Kidney (tissue), 14 donors: Measurements from ENCODE around the gene USP49. TPM values are rescaled to one million over a fixed set of nuclear protein-coding genes. Genes with fewer than 3 reads are reported as not detected.

Experiments used
- DNase-seq, 5 donors: peaks; one replicate each; pipeline ENCODE4 v3.0.0-alpha.2; 2013 to 2020
- FAIRE-seq: peaks from 2 replicates; lab custom pipeline; 2012; peaks lifted over from hg19 to GRCh38; lab: Jason Lieb, UNC
- H3K27ac ChIP-seq, 2 donors: one replicate each; pipeline ENCODE4 v1.7.0; 2013; ENCODE audit warnings: low read depth in 2 of 2, low read length in 2 of 2, inconsistent platforms in 1 of 2
- H3K27me3 ChIP-seq: one replicate; pipeline ENCODE4 v1.7.1; 2013; ENCODE audit warnings: low read length, inconsistent platforms; ENCODE audit not compliant: control insufficient read depth, insufficient read depth
- H3K36me3 ChIP-seq, 3 donors: one replicate each; pipeline versions ENCODE4 v1.7.0 to v1.7.1; 2013; ENCODE audit warnings: low read length in 3 of 3, control low read depth in 1 of 3, inconsistent platforms in 1 of 3; ENCODE audit not compliant: insufficient read depth in 3 of 3, control insufficient read depth in 2 of 3
- H3K4me1 ChIP-seq, 3 donors: one replicate each; pipeline versions ENCODE4 v1.7.0 to v1.7.1; 2013; ENCODE audit warnings: low read length in 3 of 3, inconsistent platforms in 1 of 3, low read depth in 1 of 3; ENCODE audit not compliant: control insufficient read depth in 2 of 3, insufficient read depth in 2 of 3
- H3K4me3 ChIP-seq, 3 donors: one replicate each; pipeline versions ENCODE4 v1.7.0 to v1.8.1; 2013; ENCODE audit warnings: low read length in 3 of 3, control low read depth in 1 of 3, inconsistent platforms in 1 of 3
- H3K9ac ChIP-seq, 3 donors: one replicate each; pipeline versions ENCODE4 v1.7.0 to v1.7.1; 2013; ENCODE audit warnings: low read length in 3 of 3, control low read depth in 1 of 3, inconsistent platforms in 1 of 3
- H3K9me3 ChIP-seq, 3 donors: one replicate each; pipeline versions ENCODE4 v1.7.0 to v1.7.1; 2013; ENCODE audit warnings: low read length in 3 of 3, control low read depth in 1 of 3, inconsistent platforms in 1 of 3; ENCODE audit not compliant: control insufficient read depth in 2 of 3, insufficient read depth in 1 of 3
- CTCF ChIP-seq: IDR thresholded peaks from 3 replicates; pipeline ENCODE4 v1.5.1; 2012; ENCODE audit warnings: mild to moderate bottlenecking, moderate library complexity, borderline replicate concordance; ENCODE audit not compliant: insufficient read depth; ENCODE audit errors: extremely low read depth
- intact Hi-C: fragments of 100-400 bp; cut with DNase I; formaldehyde crosslinking; loops from one replicate; pipeline ENCODE4 v1.11.1; 2022
- polyA plus RNA-seq: library from polyadenylated mRNA; stranded (reverse); fragments of 350-450 nt; fragmentation: Illumina TruSeq; extraction: RNeasy Lipid Tissue Mini Kit (QIAGEN cat#74804); gene quantifications from one replicate; pipeline ENCODE4 v1.2.3, GENCODE V29; 2014; ENCODE audit warnings: low read depth, low replicate concordance; ENCODE audit not compliant: insufficient read depth
- total RNA-seq: library from RNA; stranded (reverse); fragmentation: NEBNext Ultra II Directional; extraction: Animal tissue kit (Norgen Biotek cat#: 25700); gene quantifications from one replicate; pipeline ENCODE4 v1.2.1, GENCODE V29; 2021
- donor health status: control.
- donor health status: control.
- donor health status: control.
- donor health status: control.
- donor health status: control.
- donor health status: DM: yes; HTN: yes; CAD: no.
- donor health status: Normal renal cell carcinoma (clear cell type).

Gene USP49
- total and polyA plus RNA-seq, 2 donors from 2014 or later: 1.1 to 3.4 TPM

DNA sequence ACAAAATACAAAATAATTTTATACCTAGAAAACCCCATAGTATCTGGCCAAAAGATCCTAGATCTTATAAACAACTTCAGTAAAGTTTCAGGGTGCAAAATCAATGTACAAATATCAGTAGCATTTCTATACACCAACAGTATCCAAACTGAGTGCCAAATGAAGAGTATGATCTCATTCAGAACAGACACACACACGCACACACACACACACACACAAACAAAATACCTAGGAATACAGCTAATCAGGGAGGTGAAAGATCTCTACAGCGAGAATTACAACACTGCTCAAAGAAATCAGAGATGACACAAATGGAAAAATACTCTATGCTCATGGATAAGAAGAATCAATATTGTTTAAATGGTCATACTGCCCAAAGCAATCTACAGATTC is 58.5 kb downstream of the USP49 start:
- Histone ChIP-seq H3K27me3 (no peaks in the 10 kb centered on the region), H3K27ac (no peak overlapping the region), H3K9me3 (no peaks in the 10 kb centered on the region), H3K4me1 (no peaks in the 10 kb centered on the region), H3K9ac (no peak overlapping the region), H3K36me3 (no peaks in the 10 kb centered on the region), H3K4me3 (no peak overlapping the region)
- intact Hi-C loops: no loop called here
- TF ChIP-seq CTCF: no peak
- DNase-seq (no peak), FAIRE-seq (no peak)

DNA sequence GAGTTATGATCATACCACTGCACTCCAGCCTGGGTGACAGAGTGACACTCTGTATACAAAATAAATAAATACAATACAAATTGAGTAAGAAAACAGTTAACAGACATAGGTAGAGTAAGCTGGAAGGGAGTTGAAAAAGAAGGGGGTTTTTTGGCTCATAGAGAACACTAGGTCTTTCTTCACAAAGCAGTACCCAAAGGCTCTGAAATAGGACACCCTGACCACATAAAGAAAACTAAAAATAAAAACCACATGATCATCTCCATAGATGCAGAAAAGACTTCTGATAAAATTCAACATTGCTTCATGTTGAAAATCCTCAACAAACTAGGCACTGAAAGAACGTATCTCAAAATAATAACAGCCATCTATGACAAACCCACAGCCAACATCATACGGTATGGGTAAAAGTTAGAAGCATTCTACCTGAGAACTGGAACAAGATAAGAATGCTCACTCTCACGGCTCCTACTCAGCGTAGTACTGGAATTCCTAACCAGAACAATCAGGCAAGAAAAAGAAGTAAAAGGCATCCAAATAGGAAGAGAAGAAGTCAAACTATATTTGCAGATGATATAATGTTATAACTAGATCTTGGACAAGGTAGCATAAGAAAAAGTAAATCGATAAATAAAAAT is 59.0 kb downstream of the USP49 start:
- no peak for DNase-seq
- H3K9ac ChIP-seq: no peak overlapping the region

GRCh38 chr6:41832263-41832662 is 62.9 kb downstream of the USP49 start:
- Histone ChIP-seq H3K9ac (no peak overlapping the region), H3K36me3 (no peaks in the 10 kb centered on the region), H3K4me1 (no peaks in the 10 kb centered on the region), H3K27ac (no peak overlapping the region), H3K4me3 (no peak overlapping the region), H3K27me3 (no peaks in the 10 kb centered on the region), H3K9me3 (no peaks in the 10 kb centered on the region)
- DNase-seq: no peak
- no peak for FAIRE-seq
- intact Hi-C loops: no loop called here
- no peak for TF ChIP-seq CTCF

More for the DNA sequence above, 59.0 kb downstream of the USP49 start:
- no peak overlapping the region for H3K27ac ChIP-seq
- TF ChIP-seq CTCF: no peak
- H3K4me3 ChIP-seq: no peak overlapping the region
- intact Hi-C loops: no loop called here
- H3K36me3 ChIP-seq: no peaks in the 10 kb centered on the region
- no peaks in the 10 kb centered on the region for H3K27me3 ChIP-seq
- H3K4me1 ChIP-seq: no peaks in the 10 kb centered on the region
- no peaks in the 10 kb centered on the region for H3K9me3 ChIP-seq
- FAIRE-seq: no peak
